ENCODE measurements around the gene CCDC88B.

DNA sequence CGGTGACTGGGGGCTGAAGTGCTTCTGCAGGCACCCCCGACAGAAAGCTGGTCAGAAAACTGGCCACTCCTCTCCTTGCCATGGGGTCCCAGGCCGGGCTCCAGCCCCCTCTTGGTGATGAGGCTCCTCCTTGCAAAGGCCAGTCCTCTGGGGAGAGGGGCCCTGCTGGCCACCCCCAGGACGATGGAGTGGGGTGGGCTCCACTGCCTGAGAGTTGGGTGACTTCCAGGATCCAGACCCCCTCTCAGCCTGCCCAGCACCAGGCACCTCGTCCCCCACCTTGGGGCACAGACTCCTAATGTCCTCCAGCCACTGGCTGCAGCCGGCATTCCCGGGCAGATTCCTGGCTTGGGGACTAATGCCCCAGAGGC, 18.5 kb downstream of the CCDC88B start:
- TF ChIP-seq, protein P1, sequence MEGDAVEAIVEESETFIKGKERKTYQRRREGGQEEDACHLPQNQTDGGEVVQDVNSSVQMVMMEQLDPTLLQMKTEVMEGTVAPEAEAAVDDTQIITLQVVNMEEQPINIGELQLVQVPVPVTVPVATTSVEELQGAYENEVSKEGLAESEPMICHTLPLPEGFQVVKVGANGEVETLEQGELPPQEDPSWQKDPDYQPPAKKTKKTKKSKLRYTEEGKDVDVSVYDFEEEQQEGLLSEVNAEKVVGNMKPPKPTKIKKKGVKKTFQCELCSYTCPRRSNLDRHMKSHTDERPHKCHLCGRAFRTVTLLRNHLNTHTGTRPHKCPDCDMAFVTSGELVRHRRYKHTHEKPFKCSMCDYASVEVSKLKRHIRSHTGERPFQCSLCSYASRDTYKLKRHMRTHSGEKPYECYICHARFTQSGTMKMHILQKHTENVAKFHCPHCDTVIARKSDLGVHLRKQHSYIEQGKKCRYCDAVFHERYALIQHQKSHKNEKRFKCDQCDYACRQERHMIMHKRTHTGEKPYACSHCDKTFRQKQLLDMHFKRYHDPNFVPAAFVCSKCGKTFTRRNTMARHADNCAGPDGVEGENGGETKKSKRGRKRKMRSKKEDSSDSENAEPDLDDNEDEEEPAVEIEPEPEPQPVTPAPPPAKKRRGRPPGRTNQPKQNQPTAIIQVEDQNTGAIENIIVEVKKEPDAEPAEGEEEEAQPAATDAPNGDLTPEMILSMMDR (conservative IDR thresholded peaks at IDR 0.05; ENCODE audit: low read depth in 2 of 2) = no peak
- no peak for TF ChIP-seq EZH2 (IDR thresholded peaks at IDR 0.05; ENCODE audit: low read depth, unreplicated experiment)
- no peak for TF ChIP-seq EZH2phosphoT487 (IDR thresholded peaks at IDR 0.05; ENCODE audit: unreplicated experiment)
- TF ChIP-seq NANOG (IDR thresholded peaks at IDR 0.05; ENCODE audit: borderline replicate concordance) = no peak
- TF ChIP-seq, protein P2, sequence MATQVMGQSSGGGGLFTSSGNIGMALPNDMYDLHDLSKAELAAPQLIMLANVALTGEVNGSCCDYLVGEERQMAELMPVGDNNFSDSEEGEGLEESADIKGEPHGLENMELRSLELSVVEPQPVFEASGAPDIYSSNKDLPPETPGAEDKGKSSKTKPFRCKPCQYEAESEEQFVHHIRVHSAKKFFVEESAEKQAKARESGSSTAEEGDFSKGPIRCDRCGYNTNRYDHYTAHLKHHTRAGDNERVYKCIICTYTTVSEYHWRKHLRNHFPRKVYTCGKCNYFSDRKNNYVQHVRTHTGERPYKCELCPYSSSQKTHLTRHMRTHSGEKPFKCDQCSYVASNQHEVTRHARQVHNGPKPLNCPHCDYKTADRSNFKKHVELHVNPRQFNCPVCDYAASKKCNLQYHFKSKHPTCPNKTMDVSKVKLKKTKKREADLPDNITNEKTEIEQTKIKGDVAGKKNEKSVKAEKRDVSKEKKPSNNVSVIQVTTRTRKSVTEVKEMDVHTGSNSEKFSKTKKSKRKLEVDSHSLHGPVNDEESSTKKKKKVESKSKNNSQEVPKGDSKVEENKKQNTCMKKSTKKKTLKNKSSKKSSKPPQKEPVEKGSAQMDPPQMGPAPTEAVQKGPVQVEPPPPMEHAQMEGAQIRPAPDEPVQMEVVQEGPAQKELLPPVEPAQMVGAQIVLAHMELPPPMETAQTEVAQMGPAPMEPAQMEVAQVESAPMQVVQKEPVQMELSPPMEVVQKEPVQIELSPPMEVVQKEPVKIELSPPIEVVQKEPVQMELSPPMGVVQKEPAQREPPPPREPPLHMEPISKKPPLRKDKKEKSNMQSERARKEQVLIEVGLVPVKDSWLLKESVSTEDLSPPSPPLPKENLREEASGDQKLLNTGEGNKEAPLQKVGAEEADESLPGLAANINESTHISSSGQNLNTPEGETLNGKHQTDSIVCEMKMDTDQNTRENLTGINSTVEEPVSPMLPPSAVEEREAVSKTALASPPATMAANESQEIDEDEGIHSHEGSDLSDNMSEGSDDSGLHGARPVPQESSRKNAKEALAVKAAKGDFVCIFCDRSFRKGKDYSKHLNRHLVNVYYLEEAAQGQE (IDR thresholded peaks at IDR 0.05; ENCODE audit: unreplicated experiment) = no peak
- no peak for TF ChIP-seq CREB1 (CRISPR knock-in tag; IDR thresholded peaks at IDR 0.05; ENCODE audit: low read depth)
